ENCODE measurements around the gene CD300LB.
"Not testable (repeated sequence)": the region's sequence is repeated elsewhere in the genome, so short reads cannot be mapped to it uniquely, and the experiment has no call there.

The CD300LB gene

GRCh38 chr17:74524653-74525464 lies 6.4 kb downstream of the CD300LB start:
- DNase-seq = no peak

GRCh38 chr17:74523308-74523707 lies 8.0 kb downstream of the CD300LB start:
- no peak for DNase-seq

GRCh38 chr17:74522381-74523105 lies 8.7 kb downstream of the CD300LB start:
- no peak for DNase-seq

- DNase-seq = no peak
Observed at GRCh38 chr17:74521701-74522201, 9.5 kb downstream of the CD300LB start.

GRCh38 chr17:74520790-74521480 lies 10.3 kb downstream of the CD300LB start:
- DNase-seq = no peak

GRCh38 chr17:74520016-74520434 lies 11.2 kb downstream of the CD300LB start:
- DNase-seq = no peak

GRCh38 chr17:74518413-74518981 lies 12.8 kb downstream of the CD300LB start:
- DNase-seq = not testable (repeated sequence)

- no peak for DNase-seq
Observed at GRCh38 chr17:74516561-74517328, 14.5 kb downstream of the CD300LB start.

GRCh38 chr17:74515941-74516340 lies 15.3 kb downstream of the CD300LB start:
- no peak for DNase-seq

- DNase-seq = no peak
Observed at GRCh38 chr17:74514632-74515334, 16.5 kb downstream of the CD300LB start.

GRCh38 chr17:74513987-74514631 lies 17.2 kb downstream of the CD300LB start:
- DNase-seq = no peak

- DNase-seq = no peak
Observed at GRCh38 chr17:74512624-74513091, 18.6 kb downstream of the CD300LB start.

GRCh38 chr17:74512036-74512435 lies 19.2 kb downstream of the CD300LB start:
- DNase-seq = no peak

GRCh38 chr17:74508156-74508555 lies 23.1 kb downstream of the CD300LB start:
- DNase-seq = no peak

GRCh38 chr17:74503949-74504348 lies 27.3 kb downstream of the CD300LB start:
- DNase-seq = not testable (repeated sequence)

- DNase-seq = no peak
Observed at GRCh38 chr17:74502861-74503260, 28.4 kb downstream of the CD300LB start.

GRCh38 chr17:74499992-74500391 lies 31.3 kb downstream of the CD300LB start:
- DNase-seq = no peak

GRCh38 chr17:74497471-74497870 lies 33.8 kb downstream of the CD300LB start:
- no peak for DNase-seq

- DNase-seq = peak; percentile 64
Observed at GRCh38 chr17:74493331-74493833, 37.9 kb downstream of the CD300LB start.

- DNase-seq = no peak
Observed at GRCh38 chr17:74491626-74492025, 39.6 kb downstream of the CD300LB start.

GRCh38 chr17:74490716-74491115 lies 40.6 kb downstream of the CD300LB start:
- DNase-seq = no peak
